IMR-90 (cell line): ENCODE data around the gene MEGF11. TPM values are rescaled to one million over a fixed set of nuclear protein-coding genes. Genes with fewer than 3 reads are reported as not detected.

Experiments used
- ATAC-seq: fragments of 200-7000 bp; cut with Tn5 transposase; 2 replicates; pipeline ENCODE4 v1.9.1; 2020; ENCODE audit warnings: low read depth, mild to moderate bottlenecking, moderate library complexity
- BruUV-seq: library from RNA; stranded (reverse); fragments of 400-500 nt; replicated peaks from 2 replicates; lab custom pipeline; 2021; lab: Mats Ljungman, UMichigan
- CTCF ChIA-PET: fragments of 300-600 bp; formaldehyde crosslinking; extraction: SDS; loops from one replicate; lab custom pipeline; 2021; ENCODE audit warnings: antibody characterized with exemption; lab: Yijun Ruan, JAX
- POLR2A ChIA-PET: fragments of 300-600 bp; sonication (Branson Sonifier 250); formaldehyde crosslinking; loops from one replicate; lab custom pipeline; 2022; ENCODE audit warnings: antibody characterized with exemption; ENCODE audit not compliant: unreplicated experiment; lab: Charles Lee
- DNase-seq: peaks from one replicate; pipeline ENCODE4 v3.0.0; 2013
- H2AFZ ChIP-seq: replicated peaks from 2 replicates; pipeline ENCODE3; 2013; ENCODE audit warnings: low read length, mild to moderate bottlenecking; ENCODE audit not compliant: poor library complexity
- H2AK5ac ChIP-seq: 2 replicates; pipeline ENCODE4 v1.6.1; 2013; ENCODE audit warnings: low read depth, low read length, inconsistent platforms
- H2AK9ac ChIP-seq: replicated peaks from 2 replicates; pipeline ENCODE3; 2013; ENCODE audit warnings: mild to moderate bottlenecking, low read depth, low read length, moderate library complexity; ENCODE audit not compliant: poor library complexity
- H2BK120ac ChIP-seq: 2 replicates; pipeline ENCODE4 v1.6.1; 2013; ENCODE audit warnings: low read depth, low read length, inconsistent platforms
- H2BK15ac ChIP-seq: 3 replicates; pipeline ENCODE4 v1.6.1; 2013; ENCODE audit warnings: low read depth, low read length, inconsistent platforms
- H2BK20ac ChIP-seq: 2 replicates; pipeline ENCODE4 v1.6.1; 2013; ENCODE audit warnings: low read depth, mild to moderate bottlenecking, inconsistent platforms, low read length, moderate library complexity
- H2BK5ac ChIP-seq: 2 replicates; pipeline ENCODE4 v1.6.1; 2013; ENCODE audit warnings: mild to moderate bottlenecking, low read depth, low read length, inconsistent platforms; ENCODE audit not compliant: poor library complexity, severe bottlenecking
- H3K14ac ChIP-seq: replicated peaks from 2 replicates; pipeline ENCODE4 v1.6.1; 2013; ENCODE audit warnings: low read depth, low read length, inconsistent platforms
- H3K18ac ChIP-seq: 2 replicates; pipeline ENCODE4 v1.6.1; 2013; ENCODE audit warnings: low read depth, low read length, control low read depth
- H3K23ac ChIP-seq: 2 replicates; pipeline ENCODE4 v1.6.1; 2013; ENCODE audit warnings: low read depth, low read length, inconsistent platforms
- H3K27ac ChIP-seq: 2 replicates; pipeline ENCODE4 v1.5.1; 2013; ENCODE audit warnings: mild to moderate bottlenecking, control low read depth, low read length; ENCODE audit not compliant: insufficient read depth
- H3K27me3 ChIP-seq: 2 replicates; pipeline ENCODE4 v1.6.1; 2013; ENCODE audit warnings: low read length; ENCODE audit not compliant: control insufficient read depth, insufficient read depth
- H3K36me3 ChIP-seq: 2 replicates; pipeline ENCODE4 v1.6.1; 2013; ENCODE audit warnings: low read length, mixed read lengths; ENCODE audit not compliant: control insufficient read depth, insufficient read depth
- H3K4ac ChIP-seq: 2 replicates; pipeline ENCODE4 v1.6.1; 2013; ENCODE audit warnings: low read depth, low read length, inconsistent platforms
- H3K4me1 ChIP-seq: 2 replicates; pipeline ENCODE4 v1.6.1; 2013; ENCODE audit warnings: low read length, mixed read lengths; ENCODE audit not compliant: control insufficient read depth, insufficient read depth
- H3K4me2 ChIP-seq: 2 replicates; pipeline ENCODE4 v1.6.1; 2013; ENCODE audit warnings: low read depth, mild to moderate bottlenecking, control low read depth, low read length, moderate library complexity
- H3K4me3 ChIP-seq: 2 replicates; pipeline ENCODE4 v1.5.1; 2013; ENCODE audit warnings: low read depth, mild to moderate bottlenecking, control low read depth, low read length, moderate library complexity; ENCODE audit not compliant: insufficient read depth
- H3K56ac ChIP-seq: 2 replicates; pipeline ENCODE4 v1.6.1; 2013; ENCODE audit warnings: low read length, inconsistent platforms; ENCODE audit not compliant: insufficient read depth; ENCODE audit errors: extremely low read depth
- H3K79me1 ChIP-seq, 2 experiments: 2 replicates each; pipeline ENCODE4 v1.6.1; 2013; ENCODE audit warnings: low read length in 2 of 2, inconsistent platforms in 1 of 2, low read depth in 1 of 2
- H3K9ac ChIP-seq: 2 replicates; pipeline ENCODE4 v1.6.1; 2013; ENCODE audit warnings: low read depth, low read length, control low read depth
- H3K9me1 ChIP-seq: 2 replicates; pipeline ENCODE4 v1.6.1; 2013; ENCODE audit warnings: low read length, inconsistent platforms; ENCODE audit not compliant: insufficient read depth
- H3K9me3 ChIP-seq: 2 replicates; pipeline ENCODE4 v1.6.1; 2013; ENCODE audit warnings: low read length; ENCODE audit not compliant: control insufficient read depth, insufficient read depth
- H4K20me1 ChIP-seq: 2 replicates; pipeline ENCODE4 v1.6.1; 2013; ENCODE audit warnings: low read length, inconsistent platforms; ENCODE audit not compliant: insufficient read depth
- H4K5ac ChIP-seq: 2 replicates; pipeline ENCODE4 v1.6.1; 2013; ENCODE audit warnings: mild to moderate bottlenecking, low read depth, low read length, control low read depth
- H4K8ac ChIP-seq, 2 experiments: 2 replicates each; pipeline ENCODE4 v1.6.1; 2013; ENCODE audit warnings: low read depth in 2 of 2, low read length in 2 of 2, control low read depth in 1 of 2, inconsistent platforms in 1 of 2
- H4K91ac ChIP-seq: 2 replicates; pipeline ENCODE4 v1.6.1; 2013; ENCODE audit warnings: low read depth, low read length, inconsistent platforms; ENCODE audit not compliant: insufficient read depth
- BHLHE40 ChIP-seq: fragments of 150-350 bp; IDR thresholded peaks from 2 replicates; pipeline ENCODE4 v1.6.1; 2016; ENCODE audit warnings: mild to moderate bottlenecking, low read depth, low read length
- CEBPB ChIP-seq: IDR thresholded peaks from 2 replicates; pipeline ENCODE4 v1.6.1; 2012; ENCODE audit warnings: low read depth, low read length, improper control_type of control experiment
- ELK1 ChIP-seq: fragments of 150-350 bp; IDR thresholded peaks from 2 replicates; pipeline ENCODE4 v1.6.1; 2016; ENCODE audit warnings: low read depth, mild to moderate bottlenecking, low read length, moderate library complexity, borderline replicate concordance
- FOS ChIP-seq: fragments of 150-350 bp; IDR thresholded peaks from 2 replicates; pipeline ENCODE4 v1.6.1; 2016; ENCODE audit warnings: low read depth, low read length
- MAFK ChIP-seq: IDR thresholded peaks from 2 replicates; pipeline ENCODE4 v1.6.1; 2012; ENCODE audit warnings: low read depth, low read length, improper control_type of control experiment
- MAZ ChIP-seq: IDR thresholded peaks from 2 replicates; pipeline ENCODE4 v1.6.1; 2012; ENCODE audit warnings: low read depth, mild to moderate bottlenecking, low read length, improper control_type of control experiment, moderate library complexity, borderline replicate concordance
- NFE2L2 ChIP-seq: fragments of 150-350 bp; IDR thresholded peaks from 2 replicates; pipeline ENCODE4 v1.6.1; 2016; ENCODE audit warnings: low read depth, mild to moderate bottlenecking, low read length
- RAD21 ChIP-seq: IDR thresholded peaks from 2 replicates; pipeline ENCODE4 v1.6.1; 2012; ENCODE audit warnings: low read length, improper control_type of control experiment
- RFX5 ChIP-seq: IDR thresholded peaks from 2 replicates; pipeline ENCODE4 v1.8.0; 2012; ENCODE audit warnings: low read depth, mild to moderate bottlenecking, low read length, moderate library complexity
- SMC3 ChIP-seq: fragments of 150-350 bp; IDR thresholded peaks from 2 replicates; pipeline ENCODE4 v1.6.1; 2016; ENCODE audit warnings: low read depth, mild to moderate bottlenecking, antibody characterized with exemption, low read length, moderate library complexity
- WGBS, 2 experiments: methylation state at CpG; one replicate each; pipeline versions ENCODE4 v1.1.5 to v1.1.7; 2013; ENCODE audit warnings: missing lambda C conversion rate in 2 of 2; ENCODE audit not compliant: insufficient read length in 1 of 2; ENCODE audit errors: extremely low coverage in 2 of 2; 5-methylcytosine and 5-hydroxymethylcytosine counted together
- dilution Hi-C: fragments of 300-500 bp; cut with HindIII; formaldehyde crosslinking; loops from one replicate; pipeline ENCODE4 v1.14.3; 2018; ENCODE audit warnings: low sequenced_read_pairs; ENCODE audit not compliant: unreplicated experiment
- in situ Hi-C: fragments of 300-500 bp; cut with MboI; formaldehyde crosslinking; loops from 3 replicates; pipeline ENCODE4 v1.14.3; 2019; ENCODE audit warnings: low sequenced_read_pairs, inconsistent platforms, mixed read lengths
- intact Hi-C: fragments of 100-400 bp; cut with micrococcal nuclease; formaldehyde crosslinking; loops from 2 replicates; pipeline ENCODE4 v1.10.0; 2022
- polyA plus RNA-seq, 3 experiments: library from polyadenylated mRNA; depleted of rRNA; stranded (reverse); fragments of >200 nt; gene quantifications; 2 replicates each; pipeline ENCODE4 v1.2.3, GENCODE V29; 2012; ENCODE audit warnings: low replicate concordance in 1 of 3
- total RNA-seq: library from RNA; depleted of rRNA; stranded (reverse); fragments of >200 nt; gene quantifications from 2 replicates; pipeline ENCODE4 v1.2.3, GENCODE V29; 2012
- TF ChIP-seq, protein P1 (sequence below): fragments of 150-350 bp; IDR thresholded peaks from 2 replicates; pipeline ENCODE4 v1.6.1; 2017; ENCODE audit warnings: mild to moderate bottlenecking, antibody characterized with exemption, low read length, low read depth
- TF ChIP-seq, protein P2 (sequence below): conservative IDR thresholded peaks from 2 replicates; pipeline ENCODE4 v1.5.1; 2012; ENCODE audit warnings: mild to moderate bottlenecking, low read depth, low read length, improper control_type of control experiment

Gene MEGF11
- total and polyA plus RNA-seq, 2 of the 4 experiments (the other 2 are of a cell fraction) = not detected

DNA sequence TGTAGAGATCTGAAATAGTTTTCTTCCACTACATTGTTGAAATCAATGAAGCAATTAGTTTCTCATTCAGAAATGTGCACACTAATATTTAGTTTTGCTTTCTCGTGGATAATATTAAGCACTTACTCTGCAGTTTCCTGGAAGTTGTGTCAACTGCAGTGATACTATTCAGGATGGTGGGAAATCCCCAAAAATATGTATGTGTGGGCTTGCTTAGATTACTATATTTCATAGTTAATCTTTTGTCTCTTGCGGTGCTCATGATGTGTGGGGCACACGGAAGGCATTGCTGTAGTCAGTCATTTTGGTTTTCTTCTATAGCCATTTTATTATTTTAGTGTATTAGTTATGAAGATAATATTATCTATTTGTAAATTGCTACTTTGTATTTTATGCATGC is 364.6 kb downstream of the MEGF11 start:
- Histone ChIP-seq H3K56ac (no peak overlapping the region), H3K4me2 (no peak overlapping the region), H3K18ac (no peak overlapping the region), H3K14ac (no peak overlapping the region), H3K27me3 (no peaks in the 10 kb centered on the region), H2BK20ac (no peak overlapping the region), H2BK5ac (no peak overlapping the region), H3K4me1 (no peaks in the 10 kb centered on the region), H3K23ac (no peak overlapping the region), H4K91ac (no peak overlapping the region), H4K8ac (no peak overlapping the region), H3K27ac (no peak overlapping the region), H3K36me3 (peaks cover 28% of the 10 kb centered on the region), H2BK120ac (no peak overlapping the region), H3K4ac (no peak overlapping the region), H3K79me1 (peaks cover 15 to 40% of the 10 kb centered on the region in 2 experiments), H3K9me3 (no peaks in the 10 kb centered on the region), H3K9ac (no peak overlapping the region), H2AK9ac (no peak overlapping the region), H4K5ac (no peak overlapping the region), H2AFZ (no peak overlapping the region), H3K9me1 (no peaks in the 10 kb centered on the region), H3K4me3 (no peak overlapping the region), H2BK15ac (no peak overlapping the region), H2AK5ac (no peak overlapping the region), H4K20me1 (peaks cover 15% of the 10 kb centered on the region; the same call in 1 of the 2 replicates)
- ChIA-PET POLR2A (no interaction called here), CTCF (no interaction called here)
- TF ChIP-seq RFX5 (no peak), MAFK (no peak), CEBPB (no peak), RAD21 (no peak), SMC3 (no peak), NFE2L2 (no peak), ELK1 (no peak), BHLHE40 (no peak), MAZ (no peak), FOS (no peak)
- TF ChIP-seq, protein P1, sequence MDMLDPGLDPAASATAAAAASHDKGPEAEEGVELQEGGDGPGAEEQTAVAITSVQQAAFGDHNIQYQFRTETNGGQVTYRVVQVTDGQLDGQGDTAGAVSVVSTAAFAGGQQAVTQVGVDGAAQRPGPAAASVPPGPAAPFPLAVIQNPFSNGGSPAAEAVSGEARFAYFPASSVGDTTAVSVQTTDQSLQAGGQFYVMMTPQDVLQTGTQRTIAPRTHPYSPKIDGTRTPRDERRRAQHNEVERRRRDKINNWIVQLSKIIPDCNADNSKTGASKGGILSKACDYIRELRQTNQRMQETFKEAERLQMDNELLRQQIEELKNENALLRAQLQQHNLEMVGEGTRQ = no peak
- TF ChIP-seq, protein P2, sequence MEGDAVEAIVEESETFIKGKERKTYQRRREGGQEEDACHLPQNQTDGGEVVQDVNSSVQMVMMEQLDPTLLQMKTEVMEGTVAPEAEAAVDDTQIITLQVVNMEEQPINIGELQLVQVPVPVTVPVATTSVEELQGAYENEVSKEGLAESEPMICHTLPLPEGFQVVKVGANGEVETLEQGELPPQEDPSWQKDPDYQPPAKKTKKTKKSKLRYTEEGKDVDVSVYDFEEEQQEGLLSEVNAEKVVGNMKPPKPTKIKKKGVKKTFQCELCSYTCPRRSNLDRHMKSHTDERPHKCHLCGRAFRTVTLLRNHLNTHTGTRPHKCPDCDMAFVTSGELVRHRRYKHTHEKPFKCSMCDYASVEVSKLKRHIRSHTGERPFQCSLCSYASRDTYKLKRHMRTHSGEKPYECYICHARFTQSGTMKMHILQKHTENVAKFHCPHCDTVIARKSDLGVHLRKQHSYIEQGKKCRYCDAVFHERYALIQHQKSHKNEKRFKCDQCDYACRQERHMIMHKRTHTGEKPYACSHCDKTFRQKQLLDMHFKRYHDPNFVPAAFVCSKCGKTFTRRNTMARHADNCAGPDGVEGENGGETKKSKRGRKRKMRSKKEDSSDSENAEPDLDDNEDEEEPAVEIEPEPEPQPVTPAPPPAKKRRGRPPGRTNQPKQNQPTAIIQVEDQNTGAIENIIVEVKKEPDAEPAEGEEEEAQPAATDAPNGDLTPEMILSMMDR = no peak
- intact Hi-C loops (no loop called here), dilution Hi-C loops (no loop called here), in situ Hi-C loops (no loop called here)
- no peak for DNase-seq
- no TSS peak for BruUV-seq
- WGBS, 2 experiments = no CpG with 5 or more reads among the region's 3 CpGs
- ATAC-seq = no peak
